Measurements from ENCODE around the gene NPTXR.

DNA sequence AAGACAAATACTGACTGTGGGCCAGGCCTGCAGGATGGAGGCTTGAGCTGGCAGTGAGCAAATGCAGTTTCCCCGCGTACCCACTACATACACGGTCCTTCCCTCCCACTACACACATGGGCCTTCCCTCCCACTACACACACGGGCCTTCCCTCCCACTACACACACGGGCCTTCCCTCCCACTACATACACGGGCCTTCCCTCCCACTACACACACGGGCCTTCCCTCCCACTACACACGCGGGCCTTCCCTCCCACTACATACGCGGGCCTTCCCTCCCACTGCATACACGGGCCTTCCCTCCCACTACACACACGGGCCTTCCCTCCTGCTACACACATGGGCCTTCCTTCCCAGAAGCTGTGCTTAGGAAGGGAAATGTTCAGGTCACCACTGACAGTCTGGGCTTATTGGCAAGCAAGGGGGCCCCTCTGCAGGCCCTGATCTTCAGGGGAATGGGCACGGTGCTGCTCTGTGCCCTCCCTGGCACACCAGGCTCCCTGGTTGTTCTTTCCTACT lies 60.7 kb downstream of the NPTXR start:
- no peak for TF ChIP-seq POLR2AphosphoS5 (IDR thresholded peaks at IDR 0.05; ENCODE audit: low read depth, low read length)
- no peak for TF ChIP-seq REST (IDR thresholded peaks at IDR 0.05; ENCODE audit: insufficient read depth in 1 of 2, low read depth in 2 of 2, low read length in 2 of 2)
- no peak for TF ChIP-seq SIN3A (IDR thresholded peaks at IDR 0.05; ENCODE audit: borderline replicate concordance, insufficient read depth, low read length)
- TF ChIP-seq FOXP2 (optimal IDR thresholded peaks at IDR 0.05; ENCODE audit: borderline replicate concordance, extremely low read depth, extremely low read length, insufficient read depth) = no peak

Data from PFSK-1 (cell line).